Measurements from ENCODE around the gene PRKG1. TPM values are rescaled to one million over a fixed set of nuclear protein-coding genes. Genes with fewer than 3 reads are reported as not detected.
A peak's percentile ranks its signal among the peaks of the same experiment; 100 is the strongest.
"Not testable (repeated sequence)": the region's sequence is repeated elsewhere in the genome, so short reads cannot be mapped to it uniquely, and the experiment has no call there.

The PRKG1 gene
- polyA plus RNA-seq, 1 donor (not counting 4 experiments of a cell fraction or from before 2014, with no cell fraction given): 0.24 TPM

- Histone ChIP-seq H3K36me3 (ENCODE audit: control insufficient read depth in 2 of 2, extremely low read depth in 1 of 2, insufficient read depth in 2 of 2, low read length in 2 of 2) (no peaks in the 10 kb centered on the region), H3K9me1 (ENCODE audit: control insufficient read depth, extremely low read depth, insufficient read depth, low read length) (no peaks in the 10 kb centered on the region), H3K9ac (ENCODE audit: control insufficient read depth, extremely low read depth, insufficient read depth, low read length) (no peak overlapping the region), H3K79me2 (ENCODE audit: control insufficient read depth, insufficient read depth, low read length) (no peaks in the 10 kb centered on the region), H4K20me1 (ENCODE audit: control insufficient read depth, extremely low read depth, insufficient read depth, low read length) (no peaks in the 10 kb centered on the region), H2AFZ (ENCODE audit: control insufficient read depth, low read length) (no peak overlapping the region), H3K4me1 (ENCODE audit: control insufficient read depth, extremely low read depth, insufficient read depth, low read length) (no peaks in the 10 kb centered on the region), H3K4me2 (ENCODE audit: control insufficient read depth, extremely low read depth, insufficient read depth, low read depth, low read length) (no peak overlapping the region), H3K27ac (ENCODE audit: control insufficient read depth, insufficient read depth, low read length) (no peak overlapping the region), H3K27me3 (ENCODE audit: control insufficient read depth, extremely low read depth, insufficient read depth, low read length) (no peaks in the 10 kb centered on the region), H3K4me3 (ENCODE audit: control insufficient read depth in 2 of 3, extremely low read depth in 1 of 3, insufficient read depth in 2 of 3, low read depth in 1 of 3, low read length in 3 of 3) (no peak overlapping the region), H3K9me3 (ENCODE audit: control insufficient read depth, low read depth, low read length) (no peaks in the 10 kb centered on the region)
- dilution Hi-C loops (cut with MboI; ENCODE audit: extremely low pct_ligation_motif_present, low sequenced_read_pairs): no loop called here
- peak; percentile 49 for FAIRE-seq
- TF ChIP-seq, protein P1, sequence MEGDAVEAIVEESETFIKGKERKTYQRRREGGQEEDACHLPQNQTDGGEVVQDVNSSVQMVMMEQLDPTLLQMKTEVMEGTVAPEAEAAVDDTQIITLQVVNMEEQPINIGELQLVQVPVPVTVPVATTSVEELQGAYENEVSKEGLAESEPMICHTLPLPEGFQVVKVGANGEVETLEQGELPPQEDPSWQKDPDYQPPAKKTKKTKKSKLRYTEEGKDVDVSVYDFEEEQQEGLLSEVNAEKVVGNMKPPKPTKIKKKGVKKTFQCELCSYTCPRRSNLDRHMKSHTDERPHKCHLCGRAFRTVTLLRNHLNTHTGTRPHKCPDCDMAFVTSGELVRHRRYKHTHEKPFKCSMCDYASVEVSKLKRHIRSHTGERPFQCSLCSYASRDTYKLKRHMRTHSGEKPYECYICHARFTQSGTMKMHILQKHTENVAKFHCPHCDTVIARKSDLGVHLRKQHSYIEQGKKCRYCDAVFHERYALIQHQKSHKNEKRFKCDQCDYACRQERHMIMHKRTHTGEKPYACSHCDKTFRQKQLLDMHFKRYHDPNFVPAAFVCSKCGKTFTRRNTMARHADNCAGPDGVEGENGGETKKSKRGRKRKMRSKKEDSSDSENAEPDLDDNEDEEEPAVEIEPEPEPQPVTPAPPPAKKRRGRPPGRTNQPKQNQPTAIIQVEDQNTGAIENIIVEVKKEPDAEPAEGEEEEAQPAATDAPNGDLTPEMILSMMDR (optimal IDR thresholded peaks at IDR 0.05 in 1 of 3, IDR thresholded peaks at IDR 0.05 in 1 of 3, conservative IDR thresholded peaks at IDR 0.05 in 1 of 3; ENCODE audit: extremely low read depth in 1 of 3, insufficient read depth in 2 of 3, low read length in 3 of 3): peak; percentile 77 to 94 (median 86)
- TF ChIP-seq EZH2 (IDR thresholded peaks at IDR 0.05; ENCODE audit: low read length): no peak
- DNase-seq (ENCODE audit: low read depth, low spot score): peak; percentile 32
Measured at GRCh38 chr10:51389415-51390321, 315.4 kb downstream of the PRKG1 start.

DNA sequence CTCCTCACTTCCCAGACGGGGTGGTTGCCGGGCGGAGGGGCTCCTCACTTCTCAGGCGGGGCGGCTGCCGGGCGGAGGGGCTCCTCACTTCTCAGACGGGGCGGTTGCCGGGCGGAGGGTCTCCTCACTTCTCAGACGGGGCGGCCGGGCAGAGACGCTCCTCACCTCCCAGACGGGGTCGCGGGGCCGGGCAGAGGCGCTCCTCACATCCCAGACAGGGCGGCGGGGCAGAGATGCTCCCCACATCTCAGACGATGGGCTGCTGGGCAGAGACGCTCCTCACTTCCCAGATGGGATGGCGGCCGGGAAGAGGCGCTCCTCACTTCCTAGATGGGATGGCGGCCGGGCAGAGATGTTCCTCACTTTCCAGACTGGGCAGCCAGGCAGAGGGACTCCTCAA, 318.7 kb downstream of the PRKG1 start:
- H3K36me3 ChIP-seq (ENCODE audit: control insufficient read depth in 2 of 2, extremely low read depth in 1 of 2, insufficient read depth in 2 of 2, low read length in 2 of 2); H3K9me1 ChIP-seq (ENCODE audit: control insufficient read depth, extremely low read depth, insufficient read depth, low read length); H2AFZ ChIP-seq (ENCODE audit: control insufficient read depth, low read length); H3K79me2 ChIP-seq (ENCODE audit: control insufficient read depth, insufficient read depth, low read length); H3K9ac ChIP-seq (ENCODE audit: control insufficient read depth, extremely low read depth, insufficient read depth, low read length); DNase-seq (ENCODE audit: low read depth, low spot score); H3K27ac ChIP-seq (ENCODE audit: control insufficient read depth, insufficient read depth, low read length); H3K9me3 ChIP-seq (ENCODE audit: control insufficient read depth, low read depth, low read length); H3K27me3 ChIP-seq (ENCODE audit: control insufficient read depth, extremely low read depth, insufficient read depth, low read length); H4K20me1 ChIP-seq (ENCODE audit: control insufficient read depth, extremely low read depth, insufficient read depth, low read length); H3K4me3 ChIP-seq (ENCODE audit: control insufficient read depth in 2 of 3, extremely low read depth in 1 of 3, insufficient read depth in 2 of 3, low read depth in 1 of 3, low read length in 3 of 3); dilution Hi-C loops (cut with MboI; ENCODE audit: extremely low pct_ligation_motif_present, low sequenced_read_pairs); FAIRE-seq; H3K4me1 ChIP-seq (ENCODE audit: control insufficient read depth, extremely low read depth, insufficient read depth, low read length); H3K4me2 ChIP-seq (ENCODE audit: control insufficient read depth, extremely low read depth, insufficient read depth, low read depth, low read length): not testable (repeated sequence)

Measured in keratinocyte (primary cell).